Smooth muscle cell (in vitro differentiated cells): ENCODE measurements around the gene AMER2. TPM values are rescaled to one million over a fixed set of nuclear protein-coding genes. Genes with fewer than 3 reads are reported as not detected.

Experiments
- DNase-seq: peaks from one replicate; lab custom pipeline; 2025; ENCODE audit not compliant: unreplicated experiment; lab: John Stamatoyannopoulos, UW
- H2AFZ ChIP-seq: fragments of 200-600 bp; sonication (generic); 2 replicates; pipeline ENCODE4 v1.6.0; 2016; ENCODE audit warnings: antibody characterized with exemption, low read depth, mild to moderate bottlenecking
- H3F3A ChIP-seq: fragments of 200-600 bp; sonication (generic); 2 replicates; pipeline ENCODE4 v1.6.0; 2017; ENCODE audit warnings: antibody characterized with exemption, low read depth
- H3K27ac ChIP-seq: fragments of 200-600 bp; sonication (generic); 2 replicates; pipeline ENCODE4 v1.5.1; 2016; ENCODE audit warnings: low read depth, mild to moderate bottlenecking
- H3K27me3 ChIP-seq: fragments of 200-600 bp; sonication (generic); 2 replicates; pipeline ENCODE4 v1.6.1; 2016; ENCODE audit warnings: low read depth, mild to moderate bottlenecking
- H3K36me3 ChIP-seq: fragments of 200-600 bp; sonication (generic); 2 replicates; pipeline ENCODE4 v1.5.1; 2016; ENCODE audit warnings: low read depth
- H3K4me1 ChIP-seq: fragments of 200-600 bp; sonication (generic); 2 replicates; pipeline ENCODE4 v1.5.1; 2016; ENCODE audit warnings: low read depth
- H3K4me2 ChIP-seq: fragments of 200-600 bp; sonication (generic); 2 replicates; pipeline ENCODE4 v1.6.0; 2016; ENCODE audit warnings: mild to moderate bottlenecking
- H3K4me3 ChIP-seq: fragments of 200-600 bp; sonication (generic); 2 replicates; pipeline ENCODE4 v1.5.1; 2016; ENCODE audit warnings: mild to moderate bottlenecking
- H3K79me2 ChIP-seq: fragments of 200-600 bp; sonication (generic); 2 replicates; pipeline ENCODE4 v1.6.0; 2016; ENCODE audit warnings: low read depth, mild to moderate bottlenecking
- H3K9ac ChIP-seq: fragments of 200-600 bp; sonication (generic); 2 replicates; pipeline ENCODE4 v1.6.0; 2016; ENCODE audit warnings: low read depth
- H3K9me3 ChIP-seq: fragments of 200-600 bp; sonication (generic); replicated peaks from 2 replicates; pipeline ENCODE4 v1.5.1; 2016; ENCODE audit warnings: low read depth
- H4K20me1 ChIP-seq: fragments of 200-600 bp; sonication (generic); 2 replicates; pipeline ENCODE4 v1.6.0; 2016; ENCODE audit warnings: low read depth
- WGBS: methylation state at CpG from one replicate; pipeline ENCODE4 v1.1.7; 2016; ENCODE audit warnings: low lambda C conversion rate; 5-methylcytosine and 5-hydroxymethylcytosine counted together
- polyA plus RNA-seq: library from polyadenylated mRNA; unstranded; fragments of >200 nt; fragmentation: Nextera tagmentation; extraction: Ambion mirVana; gene quantifications from 2 replicates; pipeline ENCODE4 v1.2.1, GENCODE V29; 2016
- total RNA-seq: library from RNA; depleted of rRNA; stranded (reverse); fragments of >200 nt; gene quantifications from 2 replicates; pipeline ENCODE4 v1.2.3, GENCODE V29; 2014
- TF ChIP-seq, protein P1 (sequence below): fragments of 200-600 bp; sonication (generic); IDR thresholded peaks from 2 replicates; pipeline ENCODE4 v1.5.1; 2017; ENCODE audit warnings: borderline replicate concordance, mild to moderate bottlenecking, antibody characterized with exemption; ENCODE audit not compliant: insufficient read depth, poor library complexity, severe bottlenecking

The AMER2 gene
- total and polyA plus RNA-seq, 2 experiments from 2014 or later: 0.09 TPM; not detected in 1

DNA sequence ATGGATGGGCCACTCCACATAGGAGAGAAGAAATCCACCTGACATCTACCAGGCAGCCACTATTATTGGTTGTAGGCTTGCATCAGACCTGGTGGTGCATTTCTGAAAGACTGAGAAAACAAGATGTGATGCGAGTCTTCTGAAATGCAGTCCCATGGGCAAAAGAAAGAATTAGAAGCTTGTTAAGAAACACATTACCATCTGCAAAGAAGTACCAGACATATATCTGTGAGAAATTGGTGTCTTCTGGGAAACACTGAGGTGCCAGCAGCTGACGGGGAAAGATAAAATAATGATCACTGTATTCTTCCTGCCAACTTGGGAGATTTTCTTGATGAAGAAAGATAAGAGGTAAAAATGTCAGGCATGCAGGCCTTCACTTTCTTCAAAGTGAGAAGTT is 14.4 kb downstream of the AMER2 start:
- Histone ChIP-seq H3K27ac (no peak overlapping the region), H3K79me2 (no peaks in the 10 kb centered on the region), H3K4me1 (peaks cover 9% of the 10 kb centered on the region), H3K27me3 (peaks cover 7% of the 10 kb centered on the region), H3F3A (no peaks in the 10 kb centered on the region), H3K9me3 (no peaks in the 10 kb centered on the region), H3K9ac (no peak overlapping the region), H3K36me3 (no peaks in the 10 kb centered on the region), H2AFZ (no peak overlapping the region), H4K20me1 (no peaks in the 10 kb centered on the region), H3K4me3 (no peak overlapping the region), H3K4me2 (no peak overlapping the region)
- DNase-seq: no peak
- 74% methylated on average over 2 of the region's 2 CpGs for WGBS
- TF ChIP-seq, protein P1, sequence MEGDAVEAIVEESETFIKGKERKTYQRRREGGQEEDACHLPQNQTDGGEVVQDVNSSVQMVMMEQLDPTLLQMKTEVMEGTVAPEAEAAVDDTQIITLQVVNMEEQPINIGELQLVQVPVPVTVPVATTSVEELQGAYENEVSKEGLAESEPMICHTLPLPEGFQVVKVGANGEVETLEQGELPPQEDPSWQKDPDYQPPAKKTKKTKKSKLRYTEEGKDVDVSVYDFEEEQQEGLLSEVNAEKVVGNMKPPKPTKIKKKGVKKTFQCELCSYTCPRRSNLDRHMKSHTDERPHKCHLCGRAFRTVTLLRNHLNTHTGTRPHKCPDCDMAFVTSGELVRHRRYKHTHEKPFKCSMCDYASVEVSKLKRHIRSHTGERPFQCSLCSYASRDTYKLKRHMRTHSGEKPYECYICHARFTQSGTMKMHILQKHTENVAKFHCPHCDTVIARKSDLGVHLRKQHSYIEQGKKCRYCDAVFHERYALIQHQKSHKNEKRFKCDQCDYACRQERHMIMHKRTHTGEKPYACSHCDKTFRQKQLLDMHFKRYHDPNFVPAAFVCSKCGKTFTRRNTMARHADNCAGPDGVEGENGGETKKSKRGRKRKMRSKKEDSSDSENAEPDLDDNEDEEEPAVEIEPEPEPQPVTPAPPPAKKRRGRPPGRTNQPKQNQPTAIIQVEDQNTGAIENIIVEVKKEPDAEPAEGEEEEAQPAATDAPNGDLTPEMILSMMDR: no peak

DNA sequence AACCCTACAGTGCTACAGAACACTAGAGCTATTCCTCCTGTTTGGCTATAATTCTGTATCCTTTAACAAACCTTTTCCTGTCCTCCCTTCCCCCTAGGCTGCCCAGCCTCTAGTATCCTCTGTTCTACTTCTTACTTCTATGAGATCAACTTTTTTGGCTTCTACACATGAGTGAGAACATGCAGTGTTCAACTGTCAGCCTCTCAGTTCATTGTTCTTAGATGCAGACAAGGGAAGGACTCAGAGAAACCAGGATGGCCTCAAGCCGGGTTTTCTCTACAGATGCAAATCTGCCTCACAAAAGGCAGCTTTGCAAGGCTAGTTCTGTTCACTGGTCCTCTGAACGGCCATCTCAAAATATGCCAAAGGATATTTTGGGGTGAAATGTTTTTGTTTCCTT is 18.4 kb downstream of the AMER2 start:
- no peak for DNase-seq
- Histone ChIP-seq H3K27me3 (peaks cover 17% of the 10 kb centered on the region), H3K9me3 (no peaks in the 10 kb centered on the region), H3F3A (no peaks in the 10 kb centered on the region), H3K27ac (no peak overlapping the region), H4K20me1 (no peaks in the 10 kb centered on the region), H3K4me2 (no peak overlapping the region), H3K79me2 (no peaks in the 10 kb centered on the region), H3K9ac (no peak overlapping the region), H3K36me3 (no peaks in the 10 kb centered on the region), H2AFZ (no peak overlapping the region), H3K4me1 (peaks cover 9% of the 10 kb centered on the region), H3K4me3 (no peak overlapping the region)
- TF ChIP-seq, protein P1: no peak
- 57% methylated on average over 2 of the region's 2 CpGs for WGBS

- Histone ChIP-seq H3K36me3 (no peaks in the 10 kb centered on the region), H3K9me3 (no peaks in the 10 kb centered on the region), H3K27me3 (peaks cover 17% of the 10 kb centered on the region), H3K4me2 (no peak overlapping the region), H4K20me1 (no peaks in the 10 kb centered on the region), H3K27ac (no peak overlapping the region), H3F3A (no peaks in the 10 kb centered on the region), H3K4me3 (no peak overlapping the region), H3K79me2 (no peaks in the 10 kb centered on the region), H3K9ac (no peak overlapping the region), H3K4me1 (peaks cover 9% of the 10 kb centered on the region), H2AFZ (no peak overlapping the region)
- DNase-seq: no peak
- WGBS: 31% methylated on average over 5 of the region's 5 CpGs
- TF ChIP-seq, protein P1: no peak
These were observed 20.4 kb downstream of the AMER2 start for GRCh38 chr13:25151626-25152195.

DNA sequence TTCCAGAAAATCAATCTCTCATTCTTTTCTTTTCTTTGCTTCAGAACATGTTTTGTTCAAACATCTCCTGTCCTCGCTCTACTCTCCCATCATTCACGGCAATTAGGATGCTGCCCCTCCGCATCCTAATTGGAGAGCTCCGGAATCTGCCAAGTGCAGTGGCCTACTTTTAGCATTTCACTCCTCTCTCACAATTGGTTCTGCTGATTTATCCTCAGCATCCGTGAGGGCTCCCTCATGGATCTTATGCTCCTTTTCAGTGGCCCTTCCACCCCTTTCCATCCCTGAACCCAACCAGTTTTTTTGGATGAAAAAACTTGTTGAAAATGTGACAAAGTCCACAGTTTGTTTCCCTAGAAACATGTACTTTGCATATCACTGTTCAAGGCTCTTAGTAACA is 22.4 kb downstream of the AMER2 start:
- no peaks in the 10 kb centered on the region for H3K36me3 ChIP-seq
- H3K9ac ChIP-seq: no peak overlapping the region
- DNase-seq: no peak
- no peaks in the 10 kb centered on the region for H3F3A ChIP-seq
- TF ChIP-seq, protein P1: no peak
- no peak overlapping the region for H3K27ac ChIP-seq
- no peaks in the 10 kb centered on the region for H3K9me3 ChIP-seq
- H4K20me1 ChIP-seq: no peaks in the 10 kb centered on the region
- H3K4me3 ChIP-seq: no peak overlapping the region
- peaks cover 9% of the 10 kb centered on the region for H3K4me1 ChIP-seq
- H3K27me3 ChIP-seq: peaks cover 17% of the 10 kb centered on the region
- 95% methylated on average over 5 of the region's 5 CpGs for WGBS
- no peaks in the 10 kb centered on the region for H3K79me2 ChIP-seq
- no peak overlapping the region for H3K4me2 ChIP-seq
- no peak overlapping the region for H2AFZ ChIP-seq
